CD14-positive monocyte (primary cell): Measurements from ENCODE around the gene TTLL7. TPM values are rescaled to one million over a fixed set of nuclear protein-coding genes. Genes with fewer than 3 reads are reported as not detected.
A peak's percentile ranks its signal among the peaks of the same experiment; 100 is the strongest.

Experiments used
- DNase-seq, 3 donors: peaks; one replicate each; pipeline ENCODE4 v3.0.0-alpha.2; 2011 to 2022
- H2AFZ ChIP-seq: 2 replicates; pipeline ENCODE4 v1.6.0; 2012; ENCODE audit warnings: mild to moderate bottlenecking, low read depth, low read length, inconsistent platforms; ENCODE audit not compliant: insufficient read depth, poor library complexity, severe bottlenecking
- H3K27ac ChIP-seq, 2 donors: 1 replicate in 1 of 2; 2 replicates in 1 of 2; pipeline ENCODE4 v1.5.1; 2012 to 2013; ENCODE audit warnings: low read length in 2 of 2, control low read depth in 1 of 2, inconsistent platforms in 1 of 2, low read depth in 1 of 2, mild to moderate bottlenecking in 1 of 2
- H3K27me3 ChIP-seq, 2 donors: one replicate each; pipeline versions ENCODE4 v1.6.0 to v1.6.1; 2011 to 2013; ENCODE audit warnings: low read length in 2 of 2; ENCODE audit not compliant: control insufficient read depth in 2 of 2, insufficient read depth in 2 of 2
- H3K36me3 ChIP-seq, 2 donors: replicated peaks in 1 of 2; 1 replicate in 1 of 2; 2 replicates in 1 of 2; pipeline versions ENCODE4 v1.5.1 to v1.6.1; 2012 to 2013; ENCODE audit warnings: low read length in 2 of 2, control low read depth in 1 of 2, inconsistent platforms in 1 of 2, mild to moderate bottlenecking in 1 of 2; ENCODE audit not compliant: insufficient read depth in 2 of 2, control insufficient read depth in 1 of 2
- H3K4me1 ChIP-seq, 2 donors: 1 replicate in 1 of 2; 2 replicates in 1 of 2; pipeline versions ENCODE4 v1.5.1 to v1.6.1; 2012 to 2013; ENCODE audit warnings: low read length in 2 of 2, control low read depth in 1 of 2, inconsistent platforms in 1 of 2, mild to moderate bottlenecking in 1 of 2, moderate library complexity in 1 of 2; ENCODE audit not compliant: insufficient read depth in 2 of 2, control insufficient read depth in 1 of 2
- H3K4me2 ChIP-seq: replicated peaks from 2 replicates; pipeline ENCODE3; 2012; ENCODE audit warnings: low read length, moderate library complexity, mild to moderate bottlenecking; ENCODE audit not compliant: poor library complexity, severe bottlenecking; ENCODE audit errors: extremely low read depth
- H3K4me3 ChIP-seq, 3 experiments: fragments of 200-600 bp in 1 of 3; sonication (generic) in 1 of 3; replicated peaks in 1 of 3; 1 replicate in 2 of 3; 2 replicates in 1 of 3; pipeline ENCODE4 v1.5.1; 2011 to 2013; ENCODE audit warnings: low read length in 3 of 3, mild to moderate bottlenecking in 3 of 3, control low read depth in 2 of 3, low read depth in 2 of 3, inconsistent platforms in 1 of 3, moderate library complexity in 1 of 3
- H3K79me2 ChIP-seq: 2 replicates; pipeline ENCODE4 v1.6.0; 2012; ENCODE audit warnings: mild to moderate bottlenecking, control low read depth, inconsistent platforms, low read length, moderate library complexity; ENCODE audit not compliant: insufficient read depth
- H3K9ac ChIP-seq: 2 replicates; pipeline ENCODE4 v1.6.0; 2017; ENCODE audit warnings: low read length, mild to moderate bottlenecking; ENCODE audit not compliant: insufficient read depth, poor library complexity, severe bottlenecking
- H3K9me3 ChIP-seq, 2 donors: replicated peaks in 1 of 2; 1 replicate in 1 of 2; 2 replicates in 1 of 2; pipeline versions ENCODE4 v1.5.1 to v1.6.1; 2012 to 2013; ENCODE audit warnings: low read length in 2 of 2, control low read depth in 1 of 2; ENCODE audit not compliant: control insufficient read depth in 1 of 2, insufficient read depth in 1 of 2
- H4K20me1 ChIP-seq: 2 replicates; pipeline ENCODE4 v1.6.0; 2012; ENCODE audit warnings: mild to moderate bottlenecking, low read length, control low read depth, moderate library complexity; ENCODE audit not compliant: insufficient read depth
- H3K27ac Mint-ChIP-seq, 7 donors: one replicate each; pipeline ENCODE4 v1.8.0; 2020; ENCODE audit warnings: mild to moderate bottlenecking in 7 of 7, mixed read lengths in 7 of 7, moderate library complexity in 6 of 7, inconsistent platforms in 2 of 7
- H3K27me3 Mint-ChIP-seq, 3 donors: one replicate each; pipeline ENCODE4 v1.8.0; 2021 to 2022; ENCODE audit warnings: low read depth in 3 of 3, mild to moderate bottlenecking in 3 of 3, mixed read lengths in 3 of 3, moderate library complexity in 3 of 3, inconsistent platforms in 1 of 3
- H3K36me3 Mint-ChIP-seq, 2 donors: one replicate each; pipeline ENCODE4 v1.8.0; 2020; ENCODE audit warnings: mixed read lengths in 2 of 2, inconsistent platforms in 1 of 2, mild to moderate bottlenecking in 1 of 2
- H3K4me1 Mint-ChIP-seq: one replicate; pipeline ENCODE4 v1.8.0; 2020; ENCODE audit warnings: mild to moderate bottlenecking, mixed read lengths
- H3K4me3 Mint-ChIP-seq, 2 donors: one replicate each; pipeline ENCODE4 v1.8.0; 2020; ENCODE audit warnings: mild to moderate bottlenecking in 2 of 2, mixed read lengths in 2 of 2, moderate library complexity in 1 of 2
- H3K9me3 Mint-ChIP-seq, 7 donors: one replicate each; pipeline ENCODE4 v1.8.0; 2020 to 2022; ENCODE audit warnings: mixed read lengths in 7 of 7, mild to moderate bottlenecking in 6 of 7, moderate library complexity in 6 of 7, inconsistent platforms in 2 of 7
- WGBS: methylation state at CpG from one replicate; pipeline ENCODE4 v1.1.5; 2013; ENCODE audit warnings: missing lambda C conversion rate; ENCODE audit not compliant: insufficient coverage; 5-methylcytosine and 5-hydroxymethylcytosine counted together
- intact Hi-C, 2 donors: fragments of 100-400 bp; cut with micrococcal nuclease; formaldehyde crosslinking; loops; one replicate each; pipeline versions ENCODE4 v1.15.0 to v1.15.1; 2023
- polyA plus RNA-seq, 3 donors: library from polyadenylated mRNA; depleted of rRNA in 1 of 3; unstranded in 2 of 3; stranded (reverse) in 1 of 3; fragments of 300-500 nt in 2 of 3; fragments of >200 nt in 1 of 3; fragmentation: Illumina TruSeq in 2 of 3; gene quantifications; 1 replicate in 2 of 3; 2 replicates in 1 of 3; pipeline ENCODE4 v1.2.3, GENCODE V29; 2012 to 2021
- TF ChIP-seq, protein P1 (sequence below): fragments of 200-600 bp; IDR thresholded peaks from one replicate; pipeline ENCODE4 v1.8.0; 2022; ENCODE audit warnings: antibody characterized with exemption, mild to moderate bottlenecking

Gene TTLL7
- polyA plus RNA-seq, 3 donors: 0.12 to 0.69 TPM; not detected in 1

DNA sequence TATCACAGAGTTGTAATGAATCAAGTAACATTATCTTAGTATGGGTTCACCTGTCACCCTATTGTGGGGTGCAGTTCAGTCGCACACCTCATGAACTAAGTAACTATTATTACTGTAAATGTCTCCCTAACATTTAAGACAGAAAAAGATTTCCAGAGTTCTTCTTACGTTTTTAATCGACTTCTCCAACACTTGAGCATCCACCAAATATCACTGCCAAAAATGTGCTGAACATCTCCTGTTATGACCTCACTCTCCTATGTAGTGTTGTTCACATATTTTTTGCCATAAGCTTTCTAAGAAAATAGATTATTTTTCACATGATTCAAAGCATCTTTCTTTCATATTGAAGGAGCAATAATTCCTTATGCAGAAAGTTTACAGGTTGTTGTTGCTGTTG lies 1.3 kb downstream of the TTLL7 start:
- Mint-ChIP-seq H3K4me1 (peaks cover 13% of the 10 kb centered on the region), H3K27ac (no peak overlapping the region), H3K4me3 (peak overlapping the region in 1 of 2 donors; percentile 2), H3K36me3 (no peaks in the 10 kb centered on the region), H3K27me3 (peaks cover 38 to 52% (median 45%) of the 10 kb centered on the region in 3 donors), H3K9me3 (no peaks in the 10 kb centered on the region)
- Histone ChIP-seq H3K27ac (no peak overlapping the region), H3K9me3 (no peaks in the 10 kb centered on the region), H4K20me1 (no peaks in the 10 kb centered on the region), H3K79me2 (no peaks in the 10 kb centered on the region), H3K27me3 (peaks cover 31 to 41% of the 10 kb centered on the region in 2 donors), H3K4me2 (no peak overlapping the region), H3K9ac (no peak overlapping the region), H3K4me1 (peaks cover 5% of the 10 kb centered on the region in 2 donors), H3K36me3 (no peaks in the 10 kb centered on the region), H2AFZ (no peak overlapping the region), H3K4me3 (no peak overlapping the region)
- no CpG with 5 or more reads among the region's 3 CpGs for WGBS
- TF ChIP-seq, protein P1, sequence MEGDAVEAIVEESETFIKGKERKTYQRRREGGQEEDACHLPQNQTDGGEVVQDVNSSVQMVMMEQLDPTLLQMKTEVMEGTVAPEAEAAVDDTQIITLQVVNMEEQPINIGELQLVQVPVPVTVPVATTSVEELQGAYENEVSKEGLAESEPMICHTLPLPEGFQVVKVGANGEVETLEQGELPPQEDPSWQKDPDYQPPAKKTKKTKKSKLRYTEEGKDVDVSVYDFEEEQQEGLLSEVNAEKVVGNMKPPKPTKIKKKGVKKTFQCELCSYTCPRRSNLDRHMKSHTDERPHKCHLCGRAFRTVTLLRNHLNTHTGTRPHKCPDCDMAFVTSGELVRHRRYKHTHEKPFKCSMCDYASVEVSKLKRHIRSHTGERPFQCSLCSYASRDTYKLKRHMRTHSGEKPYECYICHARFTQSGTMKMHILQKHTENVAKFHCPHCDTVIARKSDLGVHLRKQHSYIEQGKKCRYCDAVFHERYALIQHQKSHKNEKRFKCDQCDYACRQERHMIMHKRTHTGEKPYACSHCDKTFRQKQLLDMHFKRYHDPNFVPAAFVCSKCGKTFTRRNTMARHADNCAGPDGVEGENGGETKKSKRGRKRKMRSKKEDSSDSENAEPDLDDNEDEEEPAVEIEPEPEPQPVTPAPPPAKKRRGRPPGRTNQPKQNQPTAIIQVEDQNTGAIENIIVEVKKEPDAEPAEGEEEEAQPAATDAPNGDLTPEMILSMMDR: no peak
- intact Hi-C loops: no loop called here
- no peak for DNase-seq

DNA sequence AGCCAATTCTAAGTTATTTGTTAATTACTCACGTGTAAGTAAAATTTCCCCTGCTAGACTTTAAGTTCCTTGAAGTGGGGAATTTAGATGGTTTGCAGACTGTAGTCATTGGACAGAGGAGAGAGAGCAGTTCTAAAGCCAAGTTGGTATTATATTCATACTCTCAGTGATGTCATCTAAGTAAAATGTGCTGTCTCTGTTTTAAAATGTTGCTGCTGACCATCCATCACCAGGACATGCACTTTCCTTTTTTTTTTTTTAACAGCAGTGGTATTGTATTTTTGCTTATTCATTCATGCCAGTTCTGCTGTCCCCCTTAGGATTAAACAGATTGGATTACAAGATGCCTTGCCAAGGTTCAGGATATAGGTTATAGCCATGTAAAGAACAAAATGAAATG lies 2.3 kb downstream of the TTLL7 start:
- Mint-ChIP-seq H3K27me3 (peaks cover 38 to 52% (median 45%) of the 10 kb centered on the region in 3 donors), H3K9me3 (no peaks in the 10 kb centered on the region), H3K4me1 (peaks cover 13% of the 10 kb centered on the region), H3K27ac (no peak overlapping the region), H3K36me3 (no peaks in the 10 kb centered on the region), H3K4me3 (no peak overlapping the region)
- TF ChIP-seq, protein P1: no peak
- Histone ChIP-seq H3K27me3 (peaks cover 31 to 41% of the 10 kb centered on the region in 2 donors), H3K4me2 (no peak overlapping the region), H3K9me3 (no peaks in the 10 kb centered on the region), H3K4me1 (peaks cover 5% of the 10 kb centered on the region in 2 donors), H3K4me3 (no peak overlapping the region), H3K36me3 (no peaks in the 10 kb centered on the region), H3K79me2 (no peaks in the 10 kb centered on the region), H2AFZ (no peak overlapping the region), H4K20me1 (no peaks in the 10 kb centered on the region), H3K9ac (no peak overlapping the region), H3K27ac (no peak overlapping the region)
- no CpG with 5 or more reads among the region's 1 CpG for WGBS
- intact Hi-C loops: no loop called here
- DNase-seq: no peak
